ENCODE measurements around the gene SUPT3H.
"Not testable (repeated sequence)": the region's sequence is repeated elsewhere in the genome, so short reads cannot be mapped to it uniquely, and the experiment has no call there.

SUPT3H gene

DNA sequence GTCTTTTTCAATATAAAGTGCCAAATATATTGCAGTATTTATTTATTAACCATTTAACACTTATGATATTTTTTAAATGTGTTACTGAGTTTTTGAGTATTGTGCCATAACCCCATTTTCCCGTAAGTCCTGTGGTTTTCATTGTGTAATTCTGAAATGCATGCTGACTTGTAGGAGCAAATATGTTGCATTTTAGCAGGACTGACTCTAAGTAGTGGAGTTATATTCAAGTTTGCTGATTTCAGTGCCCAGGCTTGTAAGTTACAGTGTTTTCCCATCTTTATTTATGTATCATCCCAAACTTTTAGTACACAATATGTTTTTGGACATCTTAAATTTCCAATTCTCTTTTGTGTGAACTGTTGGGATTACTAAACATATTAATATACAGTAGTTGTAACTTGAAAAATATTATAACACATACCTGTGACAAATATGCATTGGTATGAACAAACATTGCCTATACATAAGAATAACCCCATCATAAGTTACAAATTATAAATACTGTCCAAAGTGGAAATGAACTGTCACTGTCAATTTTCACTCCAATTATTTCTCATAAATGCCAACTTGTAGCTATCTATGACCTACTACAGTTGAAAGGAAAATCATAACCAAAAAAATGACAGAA, 228.9 kb downstream of the SUPT3H start:
- POLR2A ChIA-PET, result no interaction called here
- no peak for DNase-seq (ENCODE audit: extremely low spot score)
- TF ChIP-seq, protein P1, sequence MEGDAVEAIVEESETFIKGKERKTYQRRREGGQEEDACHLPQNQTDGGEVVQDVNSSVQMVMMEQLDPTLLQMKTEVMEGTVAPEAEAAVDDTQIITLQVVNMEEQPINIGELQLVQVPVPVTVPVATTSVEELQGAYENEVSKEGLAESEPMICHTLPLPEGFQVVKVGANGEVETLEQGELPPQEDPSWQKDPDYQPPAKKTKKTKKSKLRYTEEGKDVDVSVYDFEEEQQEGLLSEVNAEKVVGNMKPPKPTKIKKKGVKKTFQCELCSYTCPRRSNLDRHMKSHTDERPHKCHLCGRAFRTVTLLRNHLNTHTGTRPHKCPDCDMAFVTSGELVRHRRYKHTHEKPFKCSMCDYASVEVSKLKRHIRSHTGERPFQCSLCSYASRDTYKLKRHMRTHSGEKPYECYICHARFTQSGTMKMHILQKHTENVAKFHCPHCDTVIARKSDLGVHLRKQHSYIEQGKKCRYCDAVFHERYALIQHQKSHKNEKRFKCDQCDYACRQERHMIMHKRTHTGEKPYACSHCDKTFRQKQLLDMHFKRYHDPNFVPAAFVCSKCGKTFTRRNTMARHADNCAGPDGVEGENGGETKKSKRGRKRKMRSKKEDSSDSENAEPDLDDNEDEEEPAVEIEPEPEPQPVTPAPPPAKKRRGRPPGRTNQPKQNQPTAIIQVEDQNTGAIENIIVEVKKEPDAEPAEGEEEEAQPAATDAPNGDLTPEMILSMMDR (IDR thresholded peaks at IDR 0.05; ENCODE audit: control extremely low read depth, extremely low read depth, low read depth, missing control alignments), result no peak
- CTCF ChIA-PET, result interaction anchor here (1.7 kb wide), 1 partner anchor 11 kb away, joined by 4 read pairs; no protein-coding TSS in a partner anchor

DNA sequence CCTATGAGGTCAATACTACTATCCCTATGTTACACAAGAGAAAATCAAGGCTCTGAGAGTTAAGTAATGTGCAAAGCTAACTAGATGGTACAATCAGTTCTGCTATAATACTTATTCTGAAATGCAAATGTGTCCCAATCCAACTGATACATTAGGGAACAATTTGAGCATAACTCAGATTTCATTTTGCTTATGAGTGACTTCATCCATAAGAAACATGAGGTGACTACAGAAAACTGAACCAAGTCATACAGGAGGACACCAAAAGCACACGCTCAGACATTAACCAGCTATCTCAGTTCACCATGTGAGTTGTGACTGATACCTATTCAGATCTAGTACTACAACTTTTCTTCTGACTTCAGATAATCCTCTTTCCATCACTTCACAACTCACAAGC, 229.5 kb downstream of the SUPT3H start:
- DNase-seq (ENCODE audit: extremely low spot score), result no peak
- POLR2A ChIA-PET, result no interaction called here
- TF ChIP-seq, protein P1 (IDR thresholded peaks at IDR 0.05; ENCODE audit: control extremely low read depth, extremely low read depth, low read depth, missing control alignments), result no peak
- CTCF ChIA-PET, result no interaction called here

DNA sequence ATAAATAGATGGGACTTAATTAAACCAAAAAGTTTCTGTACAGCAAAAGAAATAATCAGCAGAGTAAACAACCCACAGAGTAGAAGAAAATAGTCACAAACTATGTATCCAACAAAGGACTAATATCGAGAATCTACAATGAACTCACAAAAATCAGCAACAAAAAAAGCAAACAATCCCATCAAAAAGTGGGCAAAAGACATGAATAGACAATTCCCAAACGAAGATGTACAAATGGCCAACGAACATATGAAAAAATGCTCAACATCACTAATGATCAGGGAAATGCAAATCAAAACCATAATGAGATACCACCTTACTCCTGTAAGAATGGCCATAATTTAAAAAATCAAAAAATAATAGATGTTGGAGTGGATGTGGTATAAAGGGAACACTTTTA, 232.1 kb downstream of the SUPT3H start:
- CTCF ChIA-PET, result interaction anchor here (1.2 to 1.8 kb wide), 2 partner anchors 10 to 12 kb away, joined by 3 to 5 read pairs; no protein-coding TSS in a partner anchor
- POLR2A ChIA-PET; DNase-seq (ENCODE audit: extremely low spot score): not testable (repeated sequence)

DNA sequence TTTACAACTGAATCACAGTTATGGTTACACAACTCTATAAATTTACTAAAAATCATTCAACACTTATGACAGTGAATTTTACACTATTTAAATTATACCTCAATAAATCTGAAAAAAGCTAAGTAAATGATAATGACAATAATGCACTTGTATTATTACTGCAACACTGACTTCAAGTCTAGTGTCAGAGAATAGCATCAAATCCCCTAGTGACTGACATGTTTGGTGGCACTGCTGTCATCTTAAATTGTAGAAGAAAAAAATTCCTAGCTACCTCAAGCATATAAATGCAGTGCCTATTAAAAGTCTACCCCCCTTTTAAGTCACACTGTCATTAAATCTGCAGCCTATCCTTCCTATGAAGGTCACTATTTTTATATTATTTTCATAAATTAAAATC, 239.0 kb downstream of the SUPT3H start:
- DNase-seq (ENCODE audit: extremely low spot score), result no peak
- TF ChIP-seq, protein P1 (IDR thresholded peaks at IDR 0.05; ENCODE audit: control extremely low read depth, extremely low read depth, low read depth, missing control alignments), result no peak
- POLR2A ChIA-PET, result no interaction called here
- CTCF ChIA-PET, result interaction anchor here (1.5 to 1.7 kb wide), 2 partner anchors 15 to 17 kb away, joined by 5 to 6 read pairs; no protein-coding TSS in a partner anchor

DNA sequence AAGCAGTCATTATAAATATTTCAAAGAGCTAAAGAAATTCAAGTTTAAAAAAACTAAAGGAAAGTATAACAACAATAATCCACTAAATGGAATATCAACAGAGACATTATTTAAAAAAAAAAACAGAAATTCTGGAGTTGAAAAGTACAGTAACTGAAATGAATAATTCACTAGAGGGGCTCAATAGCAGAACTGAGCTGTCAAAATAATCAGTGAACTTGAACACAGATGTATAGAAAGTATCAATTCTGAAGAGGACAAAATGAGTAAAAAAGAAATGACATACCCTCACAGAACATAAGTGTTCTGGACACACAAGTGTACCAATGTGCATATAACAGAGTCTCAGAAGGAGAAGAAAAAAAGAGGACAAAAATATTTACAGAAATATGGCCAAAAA, 241.2 kb downstream of the SUPT3H start:
- TF ChIP-seq, protein P1 (IDR thresholded peaks at IDR 0.05; ENCODE audit: control extremely low read depth, extremely low read depth, low read depth, missing control alignments), result no peak
- DNase-seq (ENCODE audit: extremely low spot score), result no peak
- ChIA-PET CTCF (no interaction called here), POLR2A (no interaction called here)

DNA sequence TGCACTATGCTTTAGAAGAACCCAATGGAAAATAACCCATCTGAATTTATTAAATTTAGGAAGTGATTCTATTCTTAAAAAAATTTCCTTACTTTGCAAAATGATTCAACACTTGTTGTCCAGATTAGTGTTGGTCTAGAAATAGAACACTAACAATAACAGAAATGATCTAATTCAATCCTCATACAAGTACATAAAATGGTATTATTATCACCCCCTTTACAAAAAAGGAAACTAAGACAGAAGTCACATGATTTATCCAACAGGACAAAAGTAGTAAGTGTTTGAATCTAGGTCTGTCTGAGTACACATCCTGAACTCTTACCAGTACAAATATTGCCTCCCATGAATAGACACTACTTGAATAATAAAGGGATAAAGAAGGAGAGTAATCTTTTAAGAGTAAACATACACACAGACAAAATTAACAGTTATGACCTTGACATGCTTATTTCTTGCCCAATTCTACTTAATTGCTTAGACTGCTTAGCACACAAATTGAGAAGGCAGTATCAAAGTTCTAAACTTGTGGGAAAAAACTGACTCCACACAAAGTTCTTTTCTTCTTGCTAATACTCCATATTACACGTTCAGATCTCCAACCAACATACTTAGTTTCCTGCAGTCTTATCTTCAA, 245.0 kb downstream of the SUPT3H start:
- CTCF ChIA-PET, result interaction anchor here (0.9 to 1.6 kb wide), 2 partner anchors 9 to 14 kb away, joined by 3 to 4 read pairs; no protein-coding TSS in a partner anchor
- DNase-seq (ENCODE audit: extremely low spot score), result no peak
- POLR2A ChIA-PET, result no interaction called here
- TF ChIP-seq, protein P1 (IDR thresholded peaks at IDR 0.05; ENCODE audit: control extremely low read depth, extremely low read depth, low read depth, missing control alignments), result no peak

DNA sequence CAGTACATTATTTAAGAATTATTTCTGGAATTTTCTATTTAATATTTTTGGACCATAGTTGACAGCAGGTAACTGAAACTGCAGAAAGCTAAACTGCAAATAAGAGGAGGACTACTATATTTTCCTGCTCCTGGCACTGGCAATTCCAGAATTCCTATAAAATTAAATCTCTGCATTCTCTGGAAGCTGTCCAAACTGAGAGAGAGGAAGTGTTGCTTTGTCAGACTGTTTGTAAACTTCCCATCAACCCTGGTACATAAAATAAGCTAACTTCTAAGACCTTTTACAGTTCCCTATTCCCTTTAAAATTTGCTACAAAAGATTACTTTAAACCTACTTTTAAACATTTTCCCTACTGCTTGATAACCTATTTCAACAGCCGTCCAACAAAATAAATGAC, 245.7 kb downstream of the SUPT3H start:
- CTCF ChIA-PET, result interaction anchor here (1.6 kb wide), 1 partner anchor 8 kb away, joined by 4 read pairs; no protein-coding TSS in a partner anchor
- POLR2A ChIA-PET, result no interaction called here

More for the DNA sequence above, 245.7 kb downstream of the SUPT3H start:
- no peak for DNase-seq (ENCODE audit: extremely low spot score)
- TF ChIP-seq, protein P1 (IDR thresholded peaks at IDR 0.05; ENCODE audit: control extremely low read depth, extremely low read depth, low read depth, missing control alignments), result no peak
